GM19468 (cell line): ENCODE results near the gene TDP1.
"Not testable (repeated sequence)": the region's sequence is repeated elsewhere in the genome, so short reads cannot be mapped to it uniquely, and the experiment has no call there.

Experiments
- ATAC-seq: cut with Tn5 transposase; IDR thresholded peaks from one replicate; pipeline ENCODE4 v1.9.1; 2021; ENCODE audit warnings: mild to moderate bottlenecking, moderate library complexity, moderate number of reproducible peaks; ENCODE audit not compliant: unreplicated experiment; ENCODE audit errors: extremely low read depth

TDP1 gene

GRCh38 chr14:89986462-89987160, 30.9 kb downstream of the TDP1 start:
- ATAC-seq: no peak

GRCh38 chr14:89987161-89987475, 31.4 kb downstream of the TDP1 start:
- ATAC-seq: no peak

GRCh38 chr14:89988787-89989186, 33.1 kb downstream of the TDP1 start:
- ATAC-seq: no peak

GRCh38 chr14:89990218-89990617, 34.5 kb downstream of the TDP1 start:
- no peak for ATAC-seq

- ATAC-seq: no peak
These were observed 35.0 kb downstream of the TDP1 start for GRCh38 chr14:89990623-89991275.

- ATAC-seq: no peak
These were observed 36.5 kb downstream of the TDP1 start for GRCh38 chr14:89992273-89992672.

- no peak for ATAC-seq
These were observed 41.2 kb downstream of the TDP1 start for GRCh38 chr14:89996963-89997362.

- ATAC-seq: no peak
These were observed 45.2 kb downstream of the TDP1 start for GRCh38 chr14:90000935-90001334.

- no peak for ATAC-seq
These were observed 48.0 kb downstream of the TDP1 start for GRCh38 chr14:90003526-90004307.

- no peak for ATAC-seq
These were observed 49.7 kb downstream of the TDP1 start for GRCh38 chr14:90005441-90005840.

- ATAC-seq: no peak
These were observed 50.3 kb downstream of the TDP1 start for GRCh38 chr14:90005939-90006530.

GRCh38 chr14:90017371-90017770, 61.6 kb downstream of the TDP1 start:
- no peak for ATAC-seq

GRCh38 chr14:90019824-90020523, 64.2 kb downstream of the TDP1 start:
- no peak for ATAC-seq

- ATAC-seq: no peak
These were observed 67.6 kb downstream of the TDP1 start for GRCh38 chr14:90023176-90023896.

- ATAC-seq: no peak
These were observed 69.2 kb downstream of the TDP1 start for GRCh38 chr14:90024910-90025309.

- not testable (repeated sequence) for ATAC-seq
These were observed 70.9 kb downstream of the TDP1 start for GRCh38 chr14:90026608-90027007.

GRCh38 chr14:90027842-90028241, 72.1 kb downstream of the TDP1 start:
- ATAC-seq: no peak

- no peak for ATAC-seq
These were observed 78.4 kb downstream of the TDP1 start for GRCh38 chr14:90034156-90034555.

- ATAC-seq: no peak
These were observed 79.3 kb downstream of the TDP1 start for GRCh38 chr14:90034835-90035525.
